ENCODE results near the gene CC2D1A. TPM values are rescaled to one million over a fixed set of nuclear protein-coding genes. Genes with fewer than 3 reads are reported as not detected.

Gene CC2D1A
- total RNA-seq, 2 experiments from 2014 or later: 23.3 to 44.0 TPM

GRCh38 chr19:13887517-13887916 is 18.5 kb upstream of the CC2D1A start:
- no peak overlapping the region for H3K27ac ChIP-seq (ENCODE audit: low read depth, low read length, poor library complexity, severe bottlenecking)
- no peaks in the 10 kb centered on the region for H3K9me2 ChIP-seq (ENCODE audit: insufficient read depth, low read length)
- H4K20me1 ChIP-seq (ENCODE audit: insufficient read depth, low read length): no peaks in the 10 kb centered on the region
- ChIA-PET POLR2A (interaction anchor here (0.7 kb wide), 2 partner anchors 18 to 637 kb away, joined by 4 to 5 read pairs; no protein-coding TSS in a partner anchor), CTCF (ENCODE audit: unreplicated experiment) (no interaction called here)
- intact Hi-C loops (cut with micrococcal nuclease; ENCODE audit: unreplicated experiment): no loop called here
- no peak for DNase-seq (ENCODE audit: low spot score)
- no TSS peak for BruUV-seq (replicated peaks)
- H2AFZ ChIP-seq (ENCODE audit: low read length): no peak overlapping the region
- H3K4me1 ChIP-seq (ENCODE audit: insufficient read depth, low read length, poor library complexity, severe bottlenecking): peaks cover 12% of the 10 kb centered on the region
- H3K79me2 ChIP-seq (ENCODE audit: insufficient read depth, low read depth, low read length): no peaks in the 10 kb centered on the region
- H3K9me3 ChIP-seq (ENCODE audit: low read length): no peaks in the 10 kb centered on the region
- TF ChIP-seq CTCF (conservative IDR thresholded peaks at IDR 0.05; ENCODE audit: low read length): no peak
- no peak for TF ChIP-seq EZH2phosphoT487 (IDR thresholded peaks at IDR 0.05; ENCODE audit: borderline replicate concordance, low read depth, low read length)
- no peak overlapping the region for H3K4me2 ChIP-seq (ENCODE audit: low read length)
- no peak overlapping the region for H3K4me3 ChIP-seq (ENCODE audit: low read depth, low read length, poor library complexity, severe bottlenecking)
- H3K36me3 ChIP-seq (ENCODE audit: insufficient read depth, low read length): no peaks in the 10 kb centered on the region

DNA sequence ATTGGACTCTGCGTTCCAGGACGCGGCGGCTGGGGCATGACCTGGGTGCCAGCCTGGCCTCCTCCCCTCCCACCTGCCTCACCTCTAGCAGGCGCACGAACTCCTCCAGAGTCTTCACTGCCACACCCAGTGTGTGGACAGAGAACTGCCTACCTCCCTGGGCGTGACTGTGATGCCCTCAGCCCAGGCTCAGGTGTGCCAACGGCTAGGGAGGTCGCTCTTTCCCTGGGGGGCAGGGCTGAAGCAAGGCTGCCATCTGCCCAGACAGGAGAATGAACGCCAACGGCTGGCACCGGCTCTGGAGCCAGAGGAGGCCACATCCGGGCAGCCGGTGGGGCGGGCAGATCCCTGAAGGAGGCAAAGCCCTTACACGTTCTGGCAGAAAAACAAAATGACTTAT is 17.7 kb upstream of the CC2D1A start:
- peaks cover 9% of the 10 kb centered on the region for H3K4me1 ChIP-seq (ENCODE audit: insufficient read depth, low read length, poor library complexity, severe bottlenecking)
- TF ChIP-seq CTCF (conservative IDR thresholded peaks at IDR 0.05; ENCODE audit: low read length): no peak
- TF ChIP-seq EZH2phosphoT487 (IDR thresholded peaks at IDR 0.05; ENCODE audit: borderline replicate concordance, low read depth, low read length): no peak
- H3K36me3 ChIP-seq (ENCODE audit: insufficient read depth, low read length): no peaks in the 10 kb centered on the region
- H3K27ac ChIP-seq (ENCODE audit: low read depth, low read length, poor library complexity, severe bottlenecking): no peak overlapping the region
- BruUV-seq (replicated peaks): no TSS peak
- H3K9me3 ChIP-seq (ENCODE audit: low read length): no peaks in the 10 kb centered on the region
- no peak overlapping the region for H3K4me3 ChIP-seq (ENCODE audit: low read depth, low read length, poor library complexity, severe bottlenecking)
- H3K79me2 ChIP-seq (ENCODE audit: insufficient read depth, low read depth, low read length): no peaks in the 10 kb centered on the region
- CTCF ChIA-PET (ENCODE audit: unreplicated experiment): no interaction called here
- intact Hi-C loops (cut with micrococcal nuclease; ENCODE audit: unreplicated experiment): no loop called here
- POLR2A ChIA-PET: interaction anchor here (0.7 kb wide), 2 partner anchors 18 to 636 kb away, joined by 4 to 5 read pairs; no protein-coding TSS in a partner anchor
- no peak for DNase-seq (ENCODE audit: low spot score)
- no peaks in the 10 kb centered on the region for H3K9me2 ChIP-seq (ENCODE audit: insufficient read depth, low read length)
- H2AFZ ChIP-seq (ENCODE audit: low read length): no peak overlapping the region
- no peaks in the 10 kb centered on the region for H4K20me1 ChIP-seq (ENCODE audit: insufficient read depth, low read length)
- no peak overlapping the region for H3K4me2 ChIP-seq (ENCODE audit: low read length)

GRCh38 chr19:13890136-13890535 is 15.9 kb upstream of the CC2D1A start:
- ChIA-PET CTCF (ENCODE audit: unreplicated experiment) (no interaction called here), POLR2A (interaction anchor here (0.5 kb wide), 1 partner anchor 235 kb away, joined by 3 read pairs; no protein-coding TSS in a partner anchor)

More at GRCh38 chr19:13890136-13890535, 15.9 kb upstream of the CC2D1A start:
- no peaks in the 10 kb centered on the region for H3K9me3 ChIP-seq (ENCODE audit: low read length)
- H3K4me3 ChIP-seq (ENCODE audit: low read depth, low read length, poor library complexity, severe bottlenecking): no peak overlapping the region
- intact Hi-C loops (cut with micrococcal nuclease; ENCODE audit: unreplicated experiment): no loop called here
- no peaks in the 10 kb centered on the region for H3K4me1 ChIP-seq (ENCODE audit: insufficient read depth, low read length, poor library complexity, severe bottlenecking)
- no peak overlapping the region for H2AFZ ChIP-seq (ENCODE audit: low read length)
- no peaks in the 10 kb centered on the region for H4K20me1 ChIP-seq (ENCODE audit: insufficient read depth, low read length)
- no peaks in the 10 kb centered on the region for H3K79me2 ChIP-seq (ENCODE audit: insufficient read depth, low read depth, low read length)
- TF ChIP-seq EZH2phosphoT487 (IDR thresholded peaks at IDR 0.05; ENCODE audit: borderline replicate concordance, low read depth, low read length) (no peak), CTCF (conservative IDR thresholded peaks at IDR 0.05; ENCODE audit: low read length) (no peak)
- no peaks in the 10 kb centered on the region for H3K9me2 ChIP-seq (ENCODE audit: insufficient read depth, low read length)
- no peaks in the 10 kb centered on the region for H3K36me3 ChIP-seq (ENCODE audit: insufficient read depth, low read length)
- DNase-seq (ENCODE audit: low spot score): no peak
- no peak overlapping the region for H3K4me2 ChIP-seq (ENCODE audit: low read length)
- BruUV-seq (replicated peaks): no TSS peak
- no peak overlapping the region for H3K27ac ChIP-seq (ENCODE audit: low read depth, low read length, poor library complexity, severe bottlenecking)

All from OCI-LY7 (cell line).